PFSK-1 (cell line): ENCODE data around the gene RPH3AL.

Source experiments
- SIN3A ChIP-seq: IDR thresholded peaks from 2 replicates; pipeline ENCODE4 v1.6.1; 2012; ENCODE audit warnings: mild to moderate bottlenecking, low read length, moderate library complexity, borderline replicate concordance; ENCODE audit not compliant: insufficient read depth
- TAF1 ChIP-seq: IDR thresholded peaks from 2 replicates; pipeline ENCODE4 v1.6.1; 2012; ENCODE audit warnings: low read length, control low read depth, borderline replicate concordance; ENCODE audit not compliant: insufficient read depth
- TF ChIP-seq, protein P1 (sequence below), 2 experiments: IDR thresholded peaks; 2 replicates each; pipeline versions ENCODE4 v1.6.1 to v1.8.0; 2011 to 2012; ENCODE audit warnings: low read depth in 2 of 2, low read length in 2 of 2, control low read depth in 1 of 2, inconsistent platforms in 1 of 2, mild to moderate bottlenecking in 1 of 2, moderate library complexity in 1 of 2; ENCODE audit not compliant: insufficient read depth in 1 of 2

DNA sequence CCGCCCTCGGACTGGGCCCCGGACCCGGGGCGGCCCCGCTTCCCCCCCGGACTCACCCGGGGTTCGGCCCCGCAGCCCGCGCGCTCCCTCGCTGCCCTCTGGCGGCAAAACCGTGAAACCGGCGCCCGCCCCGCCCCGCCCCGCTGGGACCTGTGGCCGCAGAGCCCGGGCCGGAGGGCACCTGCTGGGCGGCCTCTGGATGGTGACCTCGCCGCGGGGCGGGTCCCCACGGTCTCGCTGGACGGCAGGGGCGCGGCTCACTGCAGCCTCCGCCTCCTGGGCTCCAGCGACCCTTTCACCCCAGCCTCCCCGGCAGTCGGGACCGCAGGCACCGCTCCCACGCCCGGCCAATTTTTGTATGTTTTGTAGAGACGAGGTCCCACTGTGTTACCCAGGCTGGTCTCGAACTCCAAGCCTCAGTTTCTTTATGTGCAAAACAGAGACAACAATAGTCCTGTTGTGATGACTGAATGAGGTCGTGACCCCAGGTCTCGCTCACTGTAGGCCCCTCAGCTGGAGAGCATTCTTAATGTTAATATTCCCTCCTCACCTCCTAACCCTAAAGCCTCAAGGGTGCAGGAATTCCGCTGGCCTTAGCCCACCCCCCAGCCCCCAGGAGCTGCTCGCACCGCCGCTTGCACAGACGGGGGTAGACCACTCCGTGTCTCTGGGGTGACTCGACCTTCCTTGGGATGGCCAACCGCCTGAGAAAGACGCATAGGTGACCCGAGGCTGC lies 33.7 kb upstream of the RPH3AL start:
- TF ChIP-seq TAF1: no peak
- no peak for TF ChIP-seq SIN3A
- TF ChIP-seq, protein P1, sequence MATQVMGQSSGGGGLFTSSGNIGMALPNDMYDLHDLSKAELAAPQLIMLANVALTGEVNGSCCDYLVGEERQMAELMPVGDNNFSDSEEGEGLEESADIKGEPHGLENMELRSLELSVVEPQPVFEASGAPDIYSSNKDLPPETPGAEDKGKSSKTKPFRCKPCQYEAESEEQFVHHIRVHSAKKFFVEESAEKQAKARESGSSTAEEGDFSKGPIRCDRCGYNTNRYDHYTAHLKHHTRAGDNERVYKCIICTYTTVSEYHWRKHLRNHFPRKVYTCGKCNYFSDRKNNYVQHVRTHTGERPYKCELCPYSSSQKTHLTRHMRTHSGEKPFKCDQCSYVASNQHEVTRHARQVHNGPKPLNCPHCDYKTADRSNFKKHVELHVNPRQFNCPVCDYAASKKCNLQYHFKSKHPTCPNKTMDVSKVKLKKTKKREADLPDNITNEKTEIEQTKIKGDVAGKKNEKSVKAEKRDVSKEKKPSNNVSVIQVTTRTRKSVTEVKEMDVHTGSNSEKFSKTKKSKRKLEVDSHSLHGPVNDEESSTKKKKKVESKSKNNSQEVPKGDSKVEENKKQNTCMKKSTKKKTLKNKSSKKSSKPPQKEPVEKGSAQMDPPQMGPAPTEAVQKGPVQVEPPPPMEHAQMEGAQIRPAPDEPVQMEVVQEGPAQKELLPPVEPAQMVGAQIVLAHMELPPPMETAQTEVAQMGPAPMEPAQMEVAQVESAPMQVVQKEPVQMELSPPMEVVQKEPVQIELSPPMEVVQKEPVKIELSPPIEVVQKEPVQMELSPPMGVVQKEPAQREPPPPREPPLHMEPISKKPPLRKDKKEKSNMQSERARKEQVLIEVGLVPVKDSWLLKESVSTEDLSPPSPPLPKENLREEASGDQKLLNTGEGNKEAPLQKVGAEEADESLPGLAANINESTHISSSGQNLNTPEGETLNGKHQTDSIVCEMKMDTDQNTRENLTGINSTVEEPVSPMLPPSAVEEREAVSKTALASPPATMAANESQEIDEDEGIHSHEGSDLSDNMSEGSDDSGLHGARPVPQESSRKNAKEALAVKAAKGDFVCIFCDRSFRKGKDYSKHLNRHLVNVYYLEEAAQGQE (IDR thresholded peaks at IDR 0.05; ENCODE audit: insufficient read depth in 1 of 2, low read depth in 2 of 2, low read length in 2 of 2): no peak
